ENCODE measurements around the gene FMNL3.
A peak's percentile ranks its signal among the peaks of the same experiment; 100 is the strongest.
"Not testable (repeated sequence)": the region's sequence is repeated elsewhere in the genome, so short reads cannot be mapped to it uniquely, and the experiment has no call there.

FMNL3 gene

DNA sequence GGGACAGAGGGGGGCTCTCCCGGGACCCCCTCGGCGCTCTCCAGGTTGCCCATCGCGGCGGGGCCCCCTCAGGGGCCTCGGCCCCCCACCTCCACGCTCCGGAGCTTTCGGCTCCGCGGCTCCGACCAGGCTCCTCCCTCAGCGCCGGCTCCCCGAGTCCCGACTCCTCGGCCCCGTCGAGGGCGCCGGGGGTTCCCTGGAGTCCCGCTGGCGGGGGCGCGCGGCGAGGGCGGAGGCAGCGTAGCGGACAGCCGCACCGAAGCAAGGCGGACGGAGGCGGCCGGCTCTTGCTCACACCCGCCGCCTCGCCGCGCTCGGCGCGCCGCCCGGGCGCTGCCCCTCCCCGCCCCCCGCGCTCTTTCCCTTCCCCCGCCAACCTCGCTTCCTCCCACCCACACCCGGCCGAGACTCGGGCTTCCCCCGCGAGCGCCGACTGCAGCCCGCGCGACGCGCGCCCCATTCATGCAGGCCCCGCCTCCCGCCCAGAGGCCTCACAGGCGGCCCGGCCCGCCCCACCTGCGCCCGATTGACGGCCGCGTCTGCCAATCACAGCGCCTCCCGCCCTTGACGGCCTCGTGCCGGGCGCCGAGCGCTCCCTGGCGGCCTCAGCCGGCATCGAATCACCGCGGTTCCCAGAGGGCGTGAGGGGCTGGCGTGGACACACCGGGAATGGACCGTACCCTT lies at the start of gene FMNL3:
Gene FMNL3, minus strand, starts transcription at position 278 of the 684 bp plus-strand sequence. Its CDS starts 225 bp downstream, at position 53.
- peak; percentile 52 for DNase-seq

GRCh38 chr12:49750996-49751393 lies 43.8 kb upstream of the FMNL3 start:
- no peak for DNase-seq

- DNase-seq: no peak
Observed at GRCh38 chr12:49750027-49750995, 43.1 kb upstream of the FMNL3 start.

- DNase-seq: no peak
Observed at GRCh38 chr12:49748800-49749199, 41.6 kb upstream of the FMNL3 start.

DNA sequence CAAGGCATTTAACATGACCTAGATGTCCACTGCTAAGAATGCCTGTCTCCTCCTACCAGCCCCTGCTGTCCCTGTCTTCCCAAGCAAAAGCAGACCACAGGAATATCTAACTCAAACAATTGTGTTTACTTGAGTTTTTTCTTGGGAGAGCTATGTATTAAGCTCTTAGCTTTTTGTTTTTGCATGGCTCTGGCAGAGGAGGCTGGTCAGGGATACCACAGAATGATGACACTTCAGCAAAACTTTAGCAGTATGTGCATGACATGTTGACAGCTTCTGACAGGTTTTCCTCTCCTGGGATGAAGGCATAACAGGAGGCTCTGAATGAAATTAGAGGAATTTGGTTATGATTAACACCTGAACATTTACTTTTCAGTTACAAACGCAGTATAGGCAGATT lies 41.1 kb upstream of the FMNL3 start:
- DNase-seq: no peak

GRCh38 chr12:49744363-49744885 lies 37.2 kb upstream of the FMNL3 start:
- no peak for DNase-seq

DNA sequence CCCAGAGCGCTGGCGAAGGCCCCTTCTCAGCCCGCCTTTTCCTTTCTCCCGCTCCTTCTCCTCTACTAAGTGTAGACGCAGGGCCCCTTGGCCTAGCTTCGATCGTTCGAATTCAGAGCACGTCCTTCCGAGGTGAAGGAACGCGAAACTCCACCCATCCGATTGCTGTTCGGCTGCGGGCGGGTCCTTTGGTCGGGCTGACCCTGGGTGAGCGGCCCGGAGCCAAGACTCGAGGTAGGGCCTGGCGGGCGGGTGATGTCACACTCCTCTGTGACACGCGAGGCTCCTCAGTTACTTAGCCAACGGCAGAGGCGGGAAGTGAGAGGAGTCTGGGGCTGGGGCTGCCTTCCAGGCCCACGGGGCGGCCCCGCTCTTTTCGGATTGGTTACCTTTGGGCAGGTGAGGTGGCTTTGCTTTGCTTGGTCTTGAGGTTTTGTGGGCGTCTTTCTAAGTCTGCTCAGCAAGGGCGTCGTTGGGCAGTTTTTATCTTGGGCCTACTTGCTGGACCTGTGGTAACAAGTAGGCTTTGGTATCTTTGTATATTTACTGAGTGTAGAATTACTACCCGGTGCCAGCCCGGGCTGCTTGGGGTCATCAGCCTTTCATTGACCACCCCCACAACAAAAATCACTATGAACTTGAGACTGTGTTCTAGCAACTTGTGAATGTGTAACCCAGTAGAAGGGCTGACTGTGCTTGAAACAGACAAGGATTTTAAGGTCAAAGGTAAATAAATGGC lies 34.8 kb upstream of the FMNL3 start:
- peak; percentile 48 for DNase-seq

DNA sequence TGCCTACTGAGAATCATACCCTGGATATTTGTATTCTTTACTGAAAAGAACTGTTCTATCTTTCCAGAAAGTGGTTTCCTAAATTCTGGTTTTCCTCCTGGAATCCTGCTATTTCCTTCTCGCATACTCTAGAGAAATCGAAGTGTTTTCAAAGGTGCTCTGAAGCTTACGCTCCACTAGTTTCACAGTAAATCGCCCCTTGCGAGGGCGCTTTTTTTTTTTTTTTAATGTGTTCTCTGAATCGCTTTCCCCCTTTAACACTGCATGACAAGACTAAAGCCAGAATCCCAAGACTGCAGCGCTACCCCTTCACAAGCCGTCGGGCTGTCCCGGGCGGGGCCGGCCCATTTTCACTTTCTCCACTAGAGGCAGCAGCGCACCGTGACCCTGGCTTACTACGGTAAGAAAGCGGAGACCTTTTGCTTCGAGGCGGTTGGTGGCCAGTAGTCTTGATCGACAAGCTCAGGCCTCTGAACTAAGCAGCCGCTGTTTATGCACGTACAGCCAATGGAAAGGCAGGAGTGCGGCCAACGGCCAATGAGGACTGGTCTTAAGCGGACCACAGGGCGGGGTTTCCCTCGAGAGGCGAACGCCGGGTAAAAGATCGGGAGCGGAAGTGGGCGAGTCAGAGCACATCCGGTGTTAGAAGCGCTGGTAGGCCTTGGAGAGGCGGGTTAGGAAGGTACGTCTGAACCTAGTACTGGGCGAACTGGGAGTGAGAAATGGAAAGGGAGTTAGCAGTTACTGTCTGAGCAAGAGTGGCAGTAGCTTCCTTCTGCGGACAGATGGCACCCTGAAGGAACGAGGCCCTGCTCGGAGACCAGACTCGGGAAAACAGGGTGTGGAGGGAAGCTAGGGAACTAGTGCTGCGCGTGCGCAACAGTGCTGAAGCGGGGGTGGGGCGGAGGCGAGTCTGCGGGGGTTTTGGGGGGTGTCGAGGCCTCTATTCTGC lies 34.0 kb upstream of the FMNL3 start, which contains the start of gene TMBIM6:
Gene TMBIM6, plus strand, starts transcription at position 628 of the 952 bp plus-strand sequence. CDS start 10,937 bp downstream, outside the sequence.
- peak; percentile 99 for DNase-seq

DNA sequence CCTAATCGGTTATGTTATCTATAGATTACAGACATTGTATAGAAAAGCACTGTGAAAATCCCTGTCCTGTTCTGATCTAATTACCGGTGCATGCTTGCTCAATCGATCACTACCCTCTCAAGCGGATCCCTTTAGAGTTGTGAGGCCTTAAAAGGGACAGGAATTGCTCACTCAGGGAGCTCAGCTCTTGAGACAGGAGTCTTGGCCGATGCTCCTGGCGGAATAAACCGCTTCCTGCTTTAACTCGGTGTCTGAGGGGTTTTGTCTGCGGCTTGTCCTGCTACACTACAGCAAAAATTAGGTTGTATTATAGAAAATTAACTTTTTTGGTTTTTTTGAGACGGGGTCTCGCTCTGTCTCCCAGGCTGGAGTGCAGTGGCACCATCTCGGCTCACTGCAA lies 33.1 kb upstream of the FMNL3 start:
- not testable (repeated sequence) for DNase-seq

GRCh38 chr12:49738721-49739120 lies 31.5 kb upstream of the FMNL3 start:
- DNase-seq: not testable (repeated sequence)

- DNase-seq: not testable (repeated sequence)
Observed at GRCh38 chr12:49734900-49735299, 27.7 kb upstream of the FMNL3 start.

DNA sequence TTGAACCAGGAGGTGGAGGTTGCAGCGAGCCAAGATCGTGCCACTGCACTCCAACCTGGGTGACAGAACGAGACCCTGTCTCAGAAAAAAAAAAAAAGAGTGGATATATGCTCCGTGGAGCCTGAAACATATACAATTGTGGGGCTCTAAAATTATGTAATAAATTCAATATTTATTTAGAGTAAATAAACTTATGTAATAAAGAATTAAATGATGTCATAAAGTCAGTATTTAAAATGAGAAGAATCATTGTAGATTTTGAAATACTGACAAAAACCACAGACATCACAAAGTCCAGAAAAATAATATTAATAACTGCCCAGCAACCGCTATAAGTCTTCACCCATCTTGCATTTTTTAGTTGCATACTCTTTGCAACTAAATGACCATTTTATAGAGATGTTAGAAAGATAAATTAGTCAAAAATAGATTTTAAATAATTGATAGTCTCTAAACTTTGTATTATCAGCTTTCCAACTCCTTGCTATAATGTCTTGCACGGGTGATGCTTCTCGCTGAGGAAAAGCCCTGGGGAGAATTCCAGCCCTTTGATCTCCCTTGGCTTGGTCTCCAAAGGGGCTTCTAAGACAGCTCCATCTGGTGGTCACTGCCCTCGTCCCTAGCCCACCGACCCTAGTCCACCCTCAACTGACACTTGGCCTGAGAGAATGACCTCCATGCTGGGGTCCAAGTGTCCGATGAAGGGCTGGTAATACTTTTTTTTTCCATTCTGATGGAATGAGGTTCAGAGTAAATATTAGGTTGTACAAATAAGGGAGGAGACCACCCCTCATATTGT lies 26.2 kb upstream of the FMNL3 start:
- DNase-seq: no peak

DNA sequence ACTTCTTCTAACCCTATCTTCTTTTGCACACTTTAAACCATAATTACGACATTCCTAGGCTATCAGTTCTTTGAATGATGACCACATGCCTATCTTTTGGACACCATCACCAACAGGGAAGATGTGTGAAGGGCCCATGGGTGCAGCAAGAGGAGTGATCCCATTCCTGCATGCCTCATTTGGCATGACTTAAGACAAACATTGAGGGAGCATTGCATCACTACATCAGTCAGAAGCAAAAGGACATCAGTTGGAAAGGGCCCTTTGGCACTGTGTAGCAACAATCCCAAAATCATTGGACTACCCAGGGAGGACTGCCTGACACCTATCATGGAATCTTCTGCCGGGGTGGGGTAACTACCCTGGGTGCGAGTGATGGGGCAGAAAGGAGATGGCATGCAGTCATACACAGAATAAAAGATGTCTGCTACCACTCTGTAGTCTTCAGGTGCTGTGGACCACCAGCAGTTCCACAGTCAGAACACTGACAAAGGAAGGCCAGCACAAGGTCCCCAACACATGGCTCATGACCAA lies 23.4 kb upstream of the FMNL3 start:
- DNase-seq: no peak

- DNase-seq: no peak
Observed at GRCh38 chr12:49730050-49730449, 22.8 kb upstream of the FMNL3 start.

DNA sequence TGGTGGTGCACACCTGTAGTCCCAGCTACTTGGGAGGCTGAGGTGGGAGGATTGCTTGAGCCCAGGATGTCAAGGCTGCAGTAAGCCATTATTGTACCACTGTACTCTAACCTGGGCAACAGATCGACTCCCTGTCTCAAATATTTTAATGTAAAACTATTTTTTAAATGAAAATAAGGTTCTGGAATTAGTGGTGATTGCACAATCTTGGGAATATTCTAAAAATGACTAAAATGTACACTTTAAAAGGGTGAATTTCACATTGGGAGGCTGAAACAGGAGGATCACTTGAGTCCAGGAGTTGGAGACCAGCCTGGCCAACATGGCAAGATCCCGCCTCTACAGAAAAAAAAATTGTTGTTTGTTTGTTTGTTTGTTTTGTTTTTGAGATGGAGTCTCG lies 21.2 kb upstream of the FMNL3 start:
- no peak for DNase-seq

- not testable (repeated sequence) for DNase-seq
Observed at GRCh38 chr12:49721355-49721754, 14.2 kb upstream of the FMNL3 start.

GRCh38 chr12:49720214-49720613 lies 13.0 kb upstream of the FMNL3 start:
- DNase-seq: no peak

GRCh38 chr12:49717800-49718199 lies 10.6 kb upstream of the FMNL3 start:
- not testable (repeated sequence) for DNase-seq

GRCh38 chr12:49716553-49716952 lies 9.3 kb upstream of the FMNL3 start:
- DNase-seq: no peak

DNA sequence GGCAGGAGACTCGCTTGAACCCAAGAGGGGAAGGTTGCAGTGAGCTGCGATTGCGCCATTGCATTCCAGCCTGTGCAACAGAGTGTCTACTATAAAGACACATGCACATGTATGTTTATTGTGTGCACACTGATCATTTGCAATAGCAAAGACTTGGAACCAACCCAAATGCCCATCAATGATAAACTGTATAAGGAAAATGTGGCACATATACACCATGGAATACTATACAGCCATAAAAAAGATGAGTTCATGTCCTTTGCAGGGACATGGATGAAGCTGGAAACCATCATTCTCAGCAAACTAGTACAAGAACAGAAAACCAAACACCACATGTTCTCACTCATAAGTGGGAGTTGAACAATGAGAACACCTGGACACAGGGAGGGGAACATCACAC lies 6.7 kb upstream of the FMNL3 start:
- not testable (repeated sequence) for DNase-seq
